Activated naive CD8-positive, alpha-beta T cell (primary cell): ENCODE results near the gene CYP2A6.
"Not testable (repeated sequence)": the region's sequence is repeated elsewhere in the genome, so short reads cannot be mapped to it uniquely, and the experiment has no call there.

Experiments used
- H3K27ac Mint-ChIP-seq: one replicate; pipeline ENCODE4 v1.8.0; 2021; ENCODE audit warnings: mixed read lengths
- H3K27me3 Mint-ChIP-seq: one replicate; pipeline ENCODE4 v1.8.0; 2021; ENCODE audit warnings: mixed read lengths
- H3K36me3 Mint-ChIP-seq: one replicate; pipeline ENCODE4 v1.8.0; 2021; ENCODE audit warnings: mixed read lengths
- H3K4me1 Mint-ChIP-seq: one replicate; pipeline ENCODE4 v1.8.0; 2021; ENCODE audit warnings: low read depth, mixed read lengths
- H3K4me3 Mint-ChIP-seq: one replicate; pipeline ENCODE4 v1.8.0; 2021; ENCODE audit warnings: mild to moderate bottlenecking, mixed read lengths
- H3K9me3 Mint-ChIP-seq: one replicate; pipeline ENCODE4 v1.8.0; 2021; ENCODE audit warnings: low read depth, mixed read lengths

The CYP2A6 gene

GRCh38 chr19:40864739-40865496, 14.7 kb upstream of the CYP2A6 start:
- H3K27ac Mint-ChIP-seq, H3K27me3 Mint-ChIP-seq: not testable (repeated sequence)

GRCh38 chr19:40862785-40863184, 12.5 kb upstream of the CYP2A6 start:
- H3K4me1 Mint-ChIP-seq = no peaks in the 10 kb centered on the region
- H3K36me3 Mint-ChIP-seq = no peaks in the 10 kb centered on the region
- no peak overlapping the region for H3K4me3 Mint-ChIP-seq
- no peak overlapping the region for H3K27ac Mint-ChIP-seq
- H3K27me3 Mint-ChIP-seq = no peaks in the 10 kb centered on the region
- H3K9me3 Mint-ChIP-seq = no peaks in the 10 kb centered on the region

More at GRCh38 chr19:40864739-40865496, 14.7 kb upstream of the CYP2A6 start:
- H3K4me3 Mint-ChIP-seq, H3K9me3 Mint-ChIP-seq, H3K36me3 Mint-ChIP-seq, H3K4me1 Mint-ChIP-seq: not testable (repeated sequence)

DNA sequence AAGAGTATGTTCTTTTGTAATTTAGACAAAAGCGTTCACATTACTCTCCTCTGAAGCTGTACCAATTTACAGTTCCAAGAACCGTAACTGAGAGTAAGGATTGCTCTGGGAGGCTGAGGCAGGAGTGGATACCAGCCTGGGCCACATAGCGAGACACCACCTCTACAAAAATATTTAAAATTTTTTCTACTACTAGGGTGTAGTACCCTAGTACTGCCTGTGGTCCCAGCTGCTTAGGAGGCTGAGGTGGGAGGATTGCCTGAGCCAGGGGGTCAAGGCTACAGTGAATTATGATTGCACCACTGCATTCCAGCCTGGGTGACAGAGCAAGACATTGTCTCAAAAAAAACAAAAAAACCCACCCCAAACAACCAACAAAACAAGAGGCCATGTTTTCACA, 12.1 kb upstream of the CYP2A6 start:
- Mint-ChIP-seq H3K27ac (no peak overlapping the region), H3K4me3 (no peak overlapping the region), H3K9me3 (no peaks in the 10 kb centered on the region), H3K36me3 (no peaks in the 10 kb centered on the region), H3K27me3 (no peaks in the 10 kb centered on the region), H3K4me1 (no peaks in the 10 kb centered on the region)

DNA sequence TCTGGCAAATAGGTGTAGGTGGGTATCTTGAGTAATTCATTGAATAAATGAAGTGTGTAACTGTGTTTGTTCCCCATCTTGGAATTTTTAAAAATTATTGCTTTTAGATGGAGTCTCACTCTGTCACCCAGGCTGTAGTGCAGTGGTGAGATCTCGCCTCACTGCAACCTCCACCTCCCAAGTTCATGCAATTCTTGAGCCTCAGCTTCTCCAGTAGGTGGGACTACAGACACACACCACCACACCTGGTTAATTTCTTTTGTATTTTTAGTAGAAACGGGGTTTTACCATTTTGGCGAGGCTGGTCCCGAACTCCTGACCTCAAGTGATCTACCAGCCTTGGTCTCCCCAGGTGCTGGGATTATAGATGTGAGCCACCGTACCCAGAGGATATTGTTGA, 7.9 kb upstream of the CYP2A6 start:
- Mint-ChIP-seq H3K9me3 (no peaks in the 10 kb centered on the region), H3K27me3 (no peaks in the 10 kb centered on the region), H3K4me3 (no peak overlapping the region), H3K36me3 (no peaks in the 10 kb centered on the region), H3K4me1 (no peaks in the 10 kb centered on the region), H3K27ac (no peak overlapping the region)

DNA sequence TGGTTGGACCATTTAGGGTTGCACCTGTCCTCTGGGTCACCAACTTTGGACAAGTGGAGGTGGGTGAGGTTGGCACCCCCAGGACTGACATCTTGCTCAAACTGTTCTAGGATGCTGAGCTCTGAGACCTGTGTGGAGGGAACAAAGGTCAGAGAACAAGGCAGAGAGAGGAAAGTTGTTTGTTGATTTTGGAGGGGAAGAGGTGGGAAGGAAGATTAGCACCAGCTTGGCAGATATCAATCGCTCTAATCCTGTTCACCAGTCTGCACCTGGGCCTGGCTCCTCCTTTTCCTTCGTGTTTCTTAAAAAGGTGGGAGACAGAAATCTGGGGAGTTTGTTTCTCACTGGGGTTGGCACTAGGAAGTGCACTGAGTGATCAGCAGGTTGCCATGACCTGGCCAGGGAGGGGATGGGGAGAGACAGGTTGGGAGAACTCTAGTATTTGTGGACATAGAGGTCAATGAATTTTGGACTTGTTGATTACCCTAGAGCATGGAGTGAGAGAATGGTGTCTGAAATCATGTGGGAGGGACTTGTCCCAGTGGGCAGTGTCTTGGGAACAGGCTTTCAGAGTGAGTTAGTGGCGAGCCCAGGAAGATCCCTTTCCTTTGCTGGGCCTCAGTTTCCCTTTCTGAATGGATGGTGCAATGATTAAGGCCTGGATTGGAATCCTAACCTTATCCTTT, 2.4 kb upstream of the CYP2A6 start:
- H3K27ac Mint-ChIP-seq, H3K9me3 Mint-ChIP-seq, H3K27me3 Mint-ChIP-seq, H3K36me3 Mint-ChIP-seq, H3K4me1 Mint-ChIP-seq, H3K4me3 Mint-ChIP-seq: not testable (repeated sequence)

DNA sequence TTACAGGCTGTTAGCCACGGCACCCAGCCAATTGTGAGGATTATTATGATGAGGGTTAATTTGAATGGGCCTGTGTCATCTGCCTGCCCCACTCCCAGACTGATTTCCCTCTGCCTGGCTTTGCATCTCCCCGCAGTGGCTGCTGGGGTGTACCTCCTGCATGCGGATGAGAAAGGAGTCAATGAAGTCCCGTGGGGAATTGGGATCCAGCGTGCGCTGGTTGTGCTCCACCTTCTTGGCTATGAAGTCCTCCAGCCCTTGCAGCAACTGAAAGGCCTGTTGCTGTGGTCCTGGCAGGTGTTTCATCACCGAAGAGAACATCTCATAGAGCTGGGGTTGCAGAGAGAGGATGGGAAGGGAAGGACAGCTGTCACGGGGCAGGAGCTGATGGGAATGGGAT, 3.5 kb downstream of the CYP2A6 start:
- not testable (repeated sequence) for H3K4me3 Mint-ChIP-seq, H3K27me3 Mint-ChIP-seq, H3K27ac Mint-ChIP-seq, H3K9me3 Mint-ChIP-seq, H3K36me3 Mint-ChIP-seq
- H3K4me1 Mint-ChIP-seq = peaks cover 33% of the 10 kb centered on the region

- H3K36me3 Mint-ChIP-seq, H3K27me3 Mint-ChIP-seq, H3K9me3 Mint-ChIP-seq: not testable (repeated sequence)
- H3K4me3 Mint-ChIP-seq = peak overlapping the region; percentile 76
- H3K4me1 Mint-ChIP-seq = peaks cover 25% of the 10 kb centered on the region
- peak overlapping the region; percentile 72 for H3K27ac Mint-ChIP-seq
Observed at GRCh38 chr19:40843653-40844052, 6.6 kb downstream of the CYP2A6 start.

GRCh38 chr19:40842997-40843652, 7.1 kb downstream of the CYP2A6 start:
- Mint-ChIP-seq H3K4me3 (peak overlapping the region; percentile 76), H3K27ac (peak overlapping the region; percentile 72), H3K4me1 (peaks cover 25% of the 10 kb centered on the region)
- H3K27me3 Mint-ChIP-seq, H3K36me3 Mint-ChIP-seq, H3K9me3 Mint-ChIP-seq: not testable (repeated sequence)

- not testable (repeated sequence) for H3K36me3 Mint-ChIP-seq, H3K27ac Mint-ChIP-seq, H3K9me3 Mint-ChIP-seq, H3K4me3 Mint-ChIP-seq, H3K27me3 Mint-ChIP-seq
- peaks cover 22% of the 10 kb centered on the region for H3K4me1 Mint-ChIP-seq
Observed at GRCh38 chr19:40842012-40842411, 8.2 kb downstream of the CYP2A6 start.

DNA sequence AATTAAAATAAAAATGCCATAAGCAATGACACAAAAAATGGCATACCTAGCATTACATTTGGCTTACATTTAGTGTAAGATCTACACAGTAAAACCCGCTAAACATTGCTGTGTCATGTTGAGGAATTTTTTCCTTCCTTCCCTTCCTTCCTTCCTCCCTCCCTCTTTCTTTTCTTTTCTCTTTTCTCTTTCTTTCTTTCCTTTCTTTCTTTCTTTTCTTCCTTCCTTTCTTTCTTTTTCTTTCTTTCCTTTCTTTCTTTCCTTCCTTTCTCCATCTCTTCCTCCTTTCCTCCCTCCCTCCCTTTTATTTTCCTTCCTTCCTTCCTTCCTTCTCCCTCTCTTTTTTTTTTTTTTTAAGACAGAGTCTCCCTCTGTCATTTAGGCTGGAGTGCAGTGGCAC, 11.8 kb downstream of the CYP2A6 start:
- H3K9me3 Mint-ChIP-seq, H3K4me3 Mint-ChIP-seq, H3K27me3 Mint-ChIP-seq, H3K27ac Mint-ChIP-seq, H3K4me1 Mint-ChIP-seq, H3K36me3 Mint-ChIP-seq: not testable (repeated sequence)

GRCh38 chr19:40836754-40837429, 13.4 kb downstream of the CYP2A6 start:
- no peaks in the 10 kb centered on the region for H3K36me3 Mint-ChIP-seq
- H3K27ac Mint-ChIP-seq = no peak overlapping the region
- H3K9me3 Mint-ChIP-seq = no peaks in the 10 kb centered on the region
- H3K4me1 Mint-ChIP-seq = peaks cover 17% of the 10 kb centered on the region
- no peak overlapping the region for H3K4me3 Mint-ChIP-seq
- H3K27me3 Mint-ChIP-seq = no peaks in the 10 kb centered on the region

DNA sequence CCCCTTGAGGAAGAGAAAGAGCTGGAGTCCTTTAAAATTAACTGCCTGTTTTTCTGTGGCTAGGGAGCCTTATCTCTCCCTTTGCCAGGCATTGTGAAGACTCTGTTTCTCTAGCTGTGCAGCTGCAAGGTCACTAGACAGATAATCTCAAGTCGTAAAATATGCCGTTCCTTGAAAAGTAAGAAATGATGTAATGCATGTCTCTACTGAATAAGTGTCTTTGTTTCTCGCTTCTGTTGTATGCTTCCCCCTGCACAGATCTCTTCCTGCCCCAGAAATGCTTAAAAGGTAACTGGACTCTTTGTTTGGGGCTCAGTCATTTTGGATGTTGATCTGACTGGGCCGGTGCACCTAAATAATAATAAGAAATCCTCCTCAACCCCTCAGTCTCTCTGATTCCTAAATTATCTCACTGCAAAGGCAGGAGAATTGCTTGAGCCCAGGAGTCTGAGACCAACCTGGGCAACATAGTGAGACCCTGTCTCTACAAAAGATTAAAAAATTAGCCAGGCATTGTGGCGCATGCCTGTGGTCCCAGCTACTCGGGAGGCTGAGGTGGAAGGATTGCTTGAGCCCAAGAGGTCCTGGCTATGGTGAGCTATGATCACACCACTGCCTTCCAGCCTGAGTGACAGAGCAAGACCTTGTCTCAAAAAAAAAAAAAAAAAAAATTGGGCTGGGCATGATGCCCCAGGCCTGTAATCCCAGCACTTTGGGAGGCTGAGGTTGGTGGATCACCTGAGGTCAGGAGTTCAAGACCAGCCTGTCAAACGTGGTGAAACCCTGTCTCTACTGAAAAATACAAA, 16.3 kb downstream of the CYP2A6 start:
- not testable (repeated sequence) for H3K36me3 Mint-ChIP-seq, H3K9me3 Mint-ChIP-seq, H3K27me3 Mint-ChIP-seq, H3K27ac Mint-ChIP-seq
- H3K4me3 Mint-ChIP-seq = peak overlapping the region; percentile 4
- H3K4me1 Mint-ChIP-seq = peaks cover 17% of the 10 kb centered on the region

GRCh38 chr19:40832431-40832790, 17.8 kb downstream of the CYP2A6 start:
- H3K36me3 Mint-ChIP-seq, H3K27ac Mint-ChIP-seq, H3K4me3 Mint-ChIP-seq, H3K9me3 Mint-ChIP-seq, H3K27me3 Mint-ChIP-seq: not testable (repeated sequence)
- peaks cover 18% of the 10 kb centered on the region for H3K4me1 Mint-ChIP-seq

DNA sequence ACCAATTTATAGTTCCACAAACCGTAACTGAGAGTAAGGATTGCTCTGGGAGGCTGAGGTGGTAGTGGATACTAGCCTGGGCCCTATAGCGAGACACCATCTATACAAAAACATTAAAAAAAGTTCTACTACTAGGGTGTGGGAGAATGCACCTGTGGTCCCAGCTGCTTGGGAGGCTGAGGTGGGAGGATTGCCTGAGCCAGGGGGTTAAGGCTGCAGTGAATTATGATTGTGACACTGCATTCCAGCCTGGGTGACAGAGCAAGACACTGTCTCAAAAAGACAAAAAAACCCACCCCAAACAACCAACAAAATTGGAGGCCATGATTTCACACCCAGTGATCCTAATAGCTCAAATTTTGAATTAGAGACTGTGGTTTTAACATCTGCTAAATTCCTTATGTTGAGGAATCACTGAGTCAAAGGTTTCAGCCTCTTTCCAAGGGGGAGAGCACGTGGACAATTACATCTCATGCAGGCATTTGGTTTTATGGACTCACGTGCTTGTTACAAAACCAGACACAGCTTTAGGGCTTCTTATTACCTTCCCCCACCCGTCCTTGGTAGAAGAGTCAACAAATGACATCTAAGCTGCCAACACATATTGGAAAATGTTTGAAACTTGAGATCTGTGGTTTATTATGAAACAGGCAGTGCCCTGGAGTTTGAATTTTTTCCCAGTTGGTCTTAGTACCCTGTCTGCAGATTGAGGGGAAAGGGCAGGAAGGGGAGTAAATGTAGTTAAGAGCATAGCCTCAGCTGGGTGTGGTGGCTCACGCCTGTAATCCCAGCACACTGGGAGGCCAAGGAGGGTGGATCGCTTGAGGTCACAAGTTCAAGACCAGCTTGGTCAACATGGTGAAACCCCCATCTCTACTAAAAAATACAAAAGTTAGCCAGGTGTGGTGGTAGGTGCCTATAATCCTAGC, 18.5 kb downstream of the CYP2A6 start:
- Mint-ChIP-seq H3K27ac (no peak overlapping the region), H3K27me3 (no peaks in the 10 kb centered on the region), H3K4me3 (no peak overlapping the region), H3K9me3 (no peaks in the 10 kb centered on the region), H3K36me3 (peaks cover 9% of the 10 kb centered on the region), H3K4me1 (peaks cover 24% of the 10 kb centered on the region)
